HEK293 (cell line): ENCODE measurements around the gene SIGLEC15.

ENCODE experiments used
- CTCF ChIA-PET: fragments of 350-600 bp; formaldehyde crosslinking; extraction: SDS; loops from one replicate; lab custom pipeline; 2021; ENCODE audit warnings: antibody characterized with exemption; lab: Yijun Ruan, JAX
- POLR2A ChIA-PET: fragments of 300-600 bp; formaldehyde crosslinking; extraction: SDS; loops from one replicate; lab custom pipeline; 2020; ENCODE audit warnings: antibody characterized with exemption, inconsistent platforms; lab: Yijun Ruan, JAX
- H3K27ac ChIP-seq: fragments of 200-500 bp; sonication (Bioruptor generic); 2 replicates; pipeline ENCODE4 v1.5.1; 2014; ENCODE audit warnings: low read depth, low read length, control low read depth, inconsistent platforms; ENCODE audit errors: extremely low read depth
- H3K36me3 ChIP-seq, 2 experiments: fragments of 200-500 bp in 1 of 2; sonication (Bioruptor generic) in 1 of 2; 1 replicate in 1 of 2; 2 replicates in 1 of 2; pipeline ENCODE4 v1.5.1; 2014 to 2017; ENCODE audit warnings: inconsistent platforms in 2 of 2, low read length in 2 of 2; ENCODE audit not compliant: control insufficient read depth in 2 of 2, insufficient read depth in 1 of 2
- H3K4me1 ChIP-seq: fragments of 200-500 bp; sonication (Bioruptor generic); 2 replicates; pipeline ENCODE4 v1.5.1; 2014; ENCODE audit warnings: mild to moderate bottlenecking, low read length, inconsistent platforms; ENCODE audit not compliant: control insufficient read depth, insufficient read depth
- H3K4me3 ChIP-seq: 2 replicates; pipeline ENCODE4 v1.5.1; 2011; ENCODE audit warnings: low read depth, mild to moderate bottlenecking, control low read depth, low read length, moderate library complexity
- H3K9me3 ChIP-seq: fragments of 200-500 bp; sonication (Bioruptor generic); 2 replicates; pipeline ENCODE4 v1.5.1; 2014; ENCODE audit warnings: low read depth, low read length, inconsistent platforms; ENCODE audit not compliant: control insufficient read depth, insufficient read depth
- HOXC10 ChIP-seq: sonication (generic); formaldehyde crosslinking; IDR thresholded peaks from 2 replicates; pipeline ENCODE4 v1.8.1; 2023; ENCODE audit warnings: mild to moderate bottlenecking, missing genetic modification reagents
- KLF16 ChIP-seq: fragments of 450-650 bp; formaldehyde crosslinking; IDR thresholded peaks from 2 replicates; pipeline ENCODE4 v1.5.1; 2017; ENCODE audit warnings: missing biosample characterization, missing genetic modification characterization
- KLF8 ChIP-seq: fragments of 450-650 bp; formaldehyde crosslinking; IDR thresholded peaks from 2 replicates; pipeline ENCODE4 v1.5.1; 2016; ENCODE audit warnings: missing biosample characterization, missing genetic modification characterization
- KLF9 ChIP-seq: fragments of 450-650 bp; formaldehyde crosslinking; IDR thresholded peaks from 2 replicates; pipeline ENCODE4 v1.5.1; 2016; ENCODE audit warnings: missing biosample characterization, missing genetic modification characterization, low read depth
- SCRT1 ChIP-seq: fragments of 450-650 bp; formaldehyde crosslinking; IDR thresholded peaks from 2 replicates; pipeline ENCODE4 v1.5.1; 2016; ENCODE audit warnings: missing biosample characterization, missing genetic modification characterization, borderline replicate concordance
- SP2 ChIP-seq: fragments of 450-650 bp; formaldehyde crosslinking; IDR thresholded peaks from 2 replicates; pipeline ENCODE4 v1.5.1; 2016; ENCODE audit warnings: missing biosample characterization, missing genetic modification characterization
- ZBTB49 ChIP-seq: fragments of 450-650 bp; formaldehyde crosslinking; IDR thresholded peaks from 2 replicates; pipeline ENCODE4 v1.5.1; 2016; ENCODE audit warnings: missing biosample characterization, missing genetic modification characterization, low read depth
- ZBTB6 ChIP-seq: fragments of 450-650 bp; formaldehyde crosslinking; IDR thresholded peaks from 2 replicates; pipeline ENCODE4 v1.5.1; 2017; ENCODE audit warnings: missing biosample characterization, missing genetic modification characterization
- ZFHX2 ChIP-seq: fragments of 450-650 bp; formaldehyde crosslinking; conservative IDR thresholded peaks from 2 replicates; pipeline ENCODE4 v1.5.1; 2016; ENCODE audit warnings: missing biosample characterization, missing genetic modification characterization
- ZFP3 ChIP-seq: fragments of 450-650 bp; formaldehyde crosslinking; IDR thresholded peaks from 2 replicates; pipeline ENCODE4 v1.5.1; 2016; ENCODE audit warnings: low read depth, missing biosample characterization, missing genetic modification characterization
- ZNF148 ChIP-seq: fragments of 450-650 bp; formaldehyde crosslinking; IDR thresholded peaks from 2 replicates; pipeline ENCODE4 v1.5.0; 2017; ENCODE audit warnings: missing biosample characterization, missing genetic modification characterization, borderline replicate concordance
- ZNF16 ChIP-seq: fragments of 450-650 bp; formaldehyde crosslinking; IDR thresholded peaks from 2 replicates; pipeline ENCODE4 v1.5.1; 2016; ENCODE audit warnings: low read depth, missing biosample characterization, missing genetic modification characterization
- ZNF24 ChIP-seq: fragments of 450-650 bp; formaldehyde crosslinking; IDR thresholded peaks from 2 replicates; pipeline ENCODE4 v1.5.1; 2016; ENCODE audit warnings: missing biosample characterization, missing genetic modification characterization
- ZNF280C ChIP-seq: fragments of 450-650 bp; formaldehyde crosslinking; IDR thresholded peaks from 2 replicates; pipeline ENCODE4 v1.5.1; 2016; ENCODE audit warnings: missing biosample characterization, missing genetic modification characterization
- ZNF394 ChIP-seq: fragments of 450-650 bp; formaldehyde crosslinking; IDR thresholded peaks from 2 replicates; pipeline ENCODE4 v1.5.1; 2016; ENCODE audit warnings: missing biosample characterization, missing genetic modification characterization, mild to moderate bottlenecking, moderate library complexity, borderline replicate concordance
- ZNF555 ChIP-seq: fragments of 450-650 bp; formaldehyde crosslinking; conservative IDR thresholded peaks from 2 replicates; pipeline ENCODE4 v1.5.1; 2017; ENCODE audit warnings: missing biosample characterization, mild to moderate bottlenecking, missing genetic modification characterization, inconsistent platforms
- ZNF704 ChIP-seq: fragments of 450-650 bp; formaldehyde crosslinking; IDR thresholded peaks from 2 replicates; pipeline ENCODE4 v1.5.1; 2016; ENCODE audit warnings: missing biosample characterization, missing genetic modification characterization
- ZNF747 ChIP-seq: fragments of 450-650 bp; formaldehyde crosslinking; IDR thresholded peaks from 2 replicates; pipeline ENCODE4 v1.5.1; 2016; ENCODE audit warnings: missing biosample characterization, missing genetic modification characterization
- ZNF776 ChIP-seq: fragments of 450-650 bp; formaldehyde crosslinking; IDR thresholded peaks from 2 replicates; pipeline ENCODE4 v1.5.0; 2017; ENCODE audit warnings: missing biosample characterization, missing genetic modification characterization, borderline replicate concordance
- ZSCAN5A ChIP-seq: fragments of 450-650 bp; formaldehyde crosslinking; IDR thresholded peaks from 2 replicates; pipeline ENCODE4 v1.5.1; 2016; ENCODE audit warnings: missing biosample characterization, missing genetic modification characterization

SIGLEC15 gene

GRCh38 chr18:45833846-45834245, 8.4 kb downstream of the SIGLEC15 start:
- H3K9me3 ChIP-seq, result no peaks in the 10 kb centered on the region
- H3K4me1 ChIP-seq, result peaks cover 3% of the 10 kb centered on the region; the same call in 1 of the 2 replicates
- no peak overlapping the region for H3K4me3 ChIP-seq
- no peak overlapping the region for H3K27ac ChIP-seq
- ChIA-PET POLR2A (no interaction called here), CTCF (interaction anchor here (1.2 kb wide), 1 partner anchor 46 kb away, joined by 3 read pairs; no protein-coding TSS in a partner anchor)
- TF ChIP-seq ZBTB6 (tag by site-specific recombination) (no peak), ZNF747 (tag by site-specific recombination) (no peak), ZNF776 (tag by site-specific recombination) (no peak), KLF9 (no peak), KLF16 (tag by site-specific recombination) (no peak), KLF8 (no peak), HOXC10 (no peak), ZNF148 (tag by site-specific recombination) (no peak), SP2 (no peak), ZNF555 (tag by site-specific recombination) (no peak), SCRT1 (tag by site-specific recombination) (no peak), ZNF24 (tag by site-specific recombination) (no peak), ZNF280C (tag by site-specific recombination) (no peak), ZBTB49 (tag by site-specific recombination) (no peak), ZFHX2 (tag by site-specific recombination) (no peak), ZFP3 (tag by site-specific recombination) (no peak), ZNF394 (tag by site-specific recombination) (no peak), ZNF704 (tag by site-specific recombination) (no peak), ZSCAN5A (tag by site-specific recombination) (no peak), ZNF16 (no peak)
- H3K36me3 ChIP-seq, result no peaks in the 10 kb centered on the region
